ENCODE measurements around the gene KIAA0232.

DNA sequence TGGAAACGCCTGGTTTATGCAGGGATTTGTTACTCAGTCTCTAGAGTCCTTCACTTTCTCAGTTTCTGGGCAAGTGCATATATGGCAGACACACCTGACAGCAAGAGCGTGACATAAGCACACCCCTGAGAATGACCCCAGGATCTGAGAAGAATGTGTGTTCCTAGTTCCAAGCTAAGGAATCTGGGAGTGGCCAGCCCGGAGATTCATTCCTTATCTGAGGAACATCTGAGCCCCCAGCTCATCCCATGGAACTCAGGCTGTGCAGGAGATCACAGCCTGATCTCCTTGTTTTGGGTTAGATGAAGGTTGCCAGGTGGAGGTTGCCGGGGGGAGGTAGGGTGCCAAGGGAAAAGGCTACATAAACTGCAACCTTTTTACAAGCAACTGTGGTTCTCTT lies 23.8 kb upstream of the KIAA0232 start:
- TF ChIP-seq POLR2AphosphoS5 (IDR thresholded peaks at IDR 0.05; ENCODE audit: low read depth, low read length): no peak
- no peak for TF ChIP-seq PAX5 (IDR thresholded peaks at IDR 0.05; ENCODE audit: insufficient read depth, low read length, severe bottlenecking)
- no peak for TF ChIP-seq POU2F2 (IDR thresholded peaks at IDR 0.05; ENCODE audit: low read depth, low read length)
- TF ChIP-seq TAF1 (IDR thresholded peaks at IDR 0.05; ENCODE audit: low read depth, low read length): no peak
- TF ChIP-seq SPI1 (IDR thresholded peaks at IDR 0.05; ENCODE audit: low read depth, low read length): no peak
- TF ChIP-seq POLR2A (IDR thresholded peaks at IDR 0.05; ENCODE audit: low read depth, low read length): no peak

Data from GM12891 (cell line).